Activated CD4-positive, alpha-beta T cell treated with anti-CD3 and anti-CD28 coated beads for 48 hours (primary cell): ENCODE data around the gene GAS2.
A peak's percentile ranks its signal among the peaks of the same experiment; 100 is the strongest.

Experiments
- DNase-seq: peaks from one replicate; pipeline ENCODE4 v3.0.0-alpha.2; 2020

The GAS2 gene

GRCh38 chr11:22674470-22675439 is 8.3 kb downstream of the GAS2 start:
- DNase-seq, result no peak

GRCh38 chr11:22677153-22677903 is 10.9 kb downstream of the GAS2 start:
- DNase-seq, result no peak

DNA sequence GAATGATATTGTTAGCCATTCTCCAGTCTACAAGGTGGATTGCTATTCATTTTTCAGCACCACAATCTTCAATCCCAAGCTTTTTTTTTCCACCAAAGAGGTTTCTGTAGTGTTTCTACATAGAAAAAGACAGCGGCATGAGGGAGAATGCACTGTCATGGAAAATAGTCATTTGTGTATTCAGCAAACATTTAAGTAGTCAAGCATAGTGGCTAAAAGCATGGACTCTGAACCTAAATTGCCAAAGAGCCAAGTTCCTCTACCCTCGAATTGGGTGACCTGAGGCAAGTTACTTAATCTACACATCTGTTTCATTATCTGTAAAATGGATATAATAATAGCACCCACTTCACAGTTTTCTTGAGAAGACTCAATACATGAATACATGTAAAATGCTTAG is 14.2 kb downstream of the GAS2 start:
- no peak for DNase-seq

DNA sequence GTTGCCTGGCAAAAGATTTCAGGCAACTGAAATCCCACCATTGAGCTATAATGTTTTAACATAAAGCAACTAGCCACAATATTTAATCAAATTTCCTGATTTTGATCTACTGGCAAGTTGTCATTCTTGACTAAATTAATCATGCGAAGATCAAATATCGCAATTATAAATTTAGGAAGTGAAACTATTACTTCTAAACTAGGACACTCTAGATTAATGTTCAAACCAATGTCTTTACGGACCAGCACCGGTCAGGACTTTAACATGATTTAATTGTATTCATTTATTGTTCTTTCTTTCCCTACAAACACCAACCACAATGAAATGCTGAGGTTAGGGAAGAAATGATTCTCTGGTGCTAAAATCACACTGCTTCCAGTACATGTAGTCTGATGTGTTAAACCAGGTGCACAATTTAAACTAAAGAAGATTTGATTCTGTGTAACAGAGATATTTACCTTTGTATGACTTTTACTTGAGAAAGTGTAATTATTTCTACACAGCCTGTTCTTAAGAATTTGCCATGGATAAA is 14.9 kb downstream of the GAS2 start:
- no peak for DNase-seq

DNA sequence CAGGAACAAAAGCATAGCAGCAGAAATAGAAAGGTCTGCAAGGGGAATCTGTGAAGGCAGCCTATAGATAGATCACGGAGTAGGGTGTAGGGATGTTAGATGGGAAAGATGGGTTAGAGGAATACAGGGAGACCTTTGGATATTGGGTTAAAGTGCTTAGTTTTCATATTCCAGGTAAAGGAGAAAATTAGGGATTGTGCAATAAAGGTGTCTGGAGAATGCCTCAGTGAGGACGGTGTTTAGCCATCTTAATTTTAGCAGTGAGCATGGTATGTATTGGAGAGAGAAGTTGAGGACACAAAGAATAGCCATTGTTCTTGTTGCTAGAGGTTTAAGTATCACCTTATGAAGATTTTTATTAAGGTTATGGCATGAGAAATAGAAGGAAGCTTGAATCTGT is 17.7 kb downstream of the GAS2 start:
- no peak for DNase-seq

- no peak for DNase-seq
These were observed 18.7 kb downstream of the GAS2 start for GRCh38 chr11:22685111-22685510.

GRCh38 chr11:22688914-22689313 is 22.5 kb downstream of the GAS2 start:
- DNase-seq, result no peak

DNA sequence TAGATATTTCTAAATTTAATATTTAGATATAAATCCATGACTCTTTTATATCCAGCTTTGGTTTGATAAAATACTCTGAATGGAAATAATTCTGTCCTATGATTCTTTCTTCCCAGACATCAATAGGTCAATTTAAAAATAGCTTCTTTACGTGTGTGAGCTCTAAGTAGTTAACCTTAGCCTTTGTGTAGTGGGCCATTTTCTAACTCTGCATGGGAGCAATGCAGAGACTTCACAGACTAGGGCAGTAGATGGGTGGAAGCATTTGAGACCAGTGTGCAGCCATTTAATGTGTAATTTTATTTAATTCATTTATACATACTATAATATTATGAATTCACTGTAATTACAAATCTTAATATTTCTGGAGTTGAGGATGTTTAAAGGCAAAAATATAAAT is 23.8 kb downstream of the GAS2 start:
- no peak for DNase-seq

DNA sequence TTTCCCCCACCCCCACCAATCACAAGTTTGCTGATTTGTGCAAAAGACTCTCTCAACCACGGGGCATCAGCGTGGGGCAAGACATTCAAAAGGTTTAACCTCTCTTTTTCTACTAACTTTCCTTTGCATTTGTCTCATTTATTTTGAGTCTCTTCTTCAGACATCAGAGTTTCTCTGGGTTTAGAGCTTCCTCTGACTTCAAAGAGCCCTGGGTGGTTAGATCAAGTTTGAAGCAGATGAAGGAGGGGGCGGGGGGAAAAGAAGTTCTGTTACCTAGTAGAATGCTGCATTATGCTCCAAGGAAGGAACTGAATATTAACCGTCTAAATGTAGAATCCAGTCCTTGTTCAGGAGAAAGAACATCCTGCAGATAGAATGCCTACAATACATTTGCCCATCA is 24.5 kb downstream of the GAS2 start:
- DNase-seq, result no peak

- no peak for DNase-seq
These were observed 33.0 kb downstream of the GAS2 start for GRCh38 chr11:22699388-22699787.

GRCh38 chr11:22702031-22702430 is 35.6 kb downstream of the GAS2 start:
- no peak for DNase-seq

GRCh38 chr11:22703040-22703439 is 36.6 kb downstream of the GAS2 start:
- DNase-seq, result peak; percentile 24

- no peak for DNase-seq
These were observed 37.2 kb downstream of the GAS2 start for GRCh38 chr11:22703591-22703990.

- DNase-seq, result no peak
These were observed 40.9 kb downstream of the GAS2 start for GRCh38 chr11:22707119-22707899.

GRCh38 chr11:22711071-22711770 is 44.8 kb downstream of the GAS2 start:
- DNase-seq, result no peak

GRCh38 chr11:22711880-22712279 is 45.5 kb downstream of the GAS2 start:
- DNase-seq, result peak; percentile 13

- DNase-seq, result no peak
These were observed 46.9 kb downstream of the GAS2 start for GRCh38 chr11:22713336-22713735.

- no peak for DNase-seq
These were observed 49.6 kb downstream of the GAS2 start for GRCh38 chr11:22715971-22716370.

DNA sequence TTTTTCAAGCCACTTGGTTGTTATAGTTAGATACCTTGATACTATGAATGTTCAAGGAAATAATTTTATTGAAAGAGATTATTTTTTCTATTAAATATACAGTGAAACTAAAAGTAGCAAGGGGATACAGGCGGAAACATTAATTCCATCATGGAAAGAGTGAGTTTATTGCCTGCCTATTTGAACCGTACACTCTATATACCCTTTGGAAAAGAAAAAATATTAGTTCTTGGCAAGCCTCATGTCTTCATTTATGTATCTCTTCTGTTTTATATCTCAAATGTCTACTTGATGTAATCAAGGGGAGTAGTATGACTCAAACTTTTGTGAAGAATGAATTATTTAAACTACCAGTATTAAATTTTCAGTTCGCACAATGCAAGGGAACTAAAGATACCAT is 54.0 kb downstream of the GAS2 start:
- DNase-seq, result no peak

- DNase-seq, result no peak
These were observed 56.9 kb downstream of the GAS2 start for GRCh38 chr11:22723274-22723673.

- DNase-seq, result no peak
These were observed 58.7 kb downstream of the GAS2 start for GRCh38 chr11:22725079-22725478.
